SK-N-SH (cell line): Measurements from ENCODE around the gene PEPD. TPM values are rescaled to one million over a fixed set of nuclear protein-coding genes. Genes with fewer than 3 reads are reported as not detected.

ENCODE experiments used
- CTCF ChIA-PET: fragments of 300-600, 350-600 bp; formaldehyde crosslinking; extraction: SDS; loops from one replicate; lab custom pipeline; 2021; lab: Yijun Ruan, JAX
- POLR2A ChIA-PET: fragments of 350-600 bp; sonication (Branson Sonifier 250); formaldehyde crosslinking; extraction: SDS; loops from one replicate; lab custom pipeline; 2020; ENCODE audit warnings: antibody characterized with exemption, inconsistent platforms; lab: Yijun Ruan, JAX
- DNase-seq: peaks from one replicate; pipeline ENCODE4 v3.0.0; 2012
- H2AFZ ChIP-seq: fragments of 200-600 bp; sonication (generic); 2 replicates; pipeline ENCODE4 v1.8.1; 2016; ENCODE audit warnings: antibody characterized with exemption, mild to moderate bottlenecking, low read depth
- H3F3A ChIP-seq: fragments of 200-600 bp; sonication (generic); replicated peaks from 2 replicates; pipeline ENCODE3; 2016; ENCODE audit warnings: antibody characterized with exemption, mild to moderate bottlenecking; ENCODE audit not compliant: insufficient read depth
- H3K27ac ChIP-seq, 2 experiments: fragments of 200-500 bp in 1 of 2; fragments of 200-600 bp in 1 of 2; sonication (Bioruptor generic) in 1 of 2; sonication (generic), shearing (Covaris generic) in 1 of 2; 2 replicates each; pipeline versions ENCODE4 v1.5.1 to v1.6.1; 2014 to 2016; ENCODE audit warnings: low read depth in 2 of 2, inconsistent platforms in 1 of 2, low read length in 1 of 2, mild to moderate bottlenecking in 1 of 2, mixed read lengths in 1 of 2
- H3K27me3 ChIP-seq: fragments of 200-600 bp; sonication (generic), shearing (Covaris generic); 2 replicates; pipeline ENCODE4 v1.6.1; 2016; ENCODE audit warnings: mixed run types; ENCODE audit not compliant: insufficient read depth
- H3K36me3 ChIP-seq, 2 experiments: fragments of 200-500 bp in 1 of 2; fragments of 200-600 bp in 1 of 2; sonication (Bioruptor generic) in 1 of 2; sonication (generic) in 1 of 2; replicated peaks in 1 of 2; 2 replicates each; pipeline versions ENCODE3 to v1.5.1; 2014 to 2016; ENCODE audit warnings: low read length in 1 of 2, mild to moderate bottlenecking in 1 of 2; ENCODE audit not compliant: insufficient read depth in 2 of 2, control insufficient read depth in 1 of 2
- H3K4me1 ChIP-seq, 2 experiments: fragments of 200-500 bp in 1 of 2; fragments of 200-600 bp in 1 of 2; sonication (Bioruptor generic) in 1 of 2; sonication (generic), shearing (Covaris generic) in 1 of 2; 2 replicates each; pipeline versions ENCODE4 v1.5.1 to v1.6.1; 2014 to 2016; ENCODE audit warnings: low read depth in 1 of 2, low read length in 1 of 2, mixed run types in 1 of 2; ENCODE audit not compliant: insufficient read depth in 2 of 2, control insufficient read depth in 1 of 2
- H3K4me2 ChIP-seq: fragments of 200-600 bp; sonication (generic), shearing (Covaris generic); 2 replicates; pipeline ENCODE4 v1.6.1; 2017; ENCODE audit warnings: mixed run types
- H3K4me3 ChIP-seq, 2 experiments: fragments of 200-500 bp in 1 of 2; fragments of 200-600 bp in 1 of 2; sonication (Bioruptor generic) in 1 of 2; sonication (generic), shearing (Covaris generic) in 1 of 2; 2 replicates each; pipeline versions ENCODE4 v1.5.1 to v1.8.1; 2014 to 2016; ENCODE audit warnings: low read depth in 2 of 2, inconsistent platforms in 1 of 2, low read length in 1 of 2, mild to moderate bottlenecking in 1 of 2, mixed read lengths in 1 of 2, moderate library complexity in 1 of 2
- H3K79me2 ChIP-seq: fragments of 200-600 bp; sonication (generic); 2 replicates; pipeline ENCODE4 v1.8.1; 2017; ENCODE audit warnings: mild to moderate bottlenecking; ENCODE audit not compliant: insufficient read depth
- H3K9ac ChIP-seq: fragments of 200-600 bp; sonication (generic); 2 replicates; pipeline ENCODE4 v1.6.1; 2017; ENCODE audit warnings: mixed run types
- H3K9me2 ChIP-seq: fragments of 200-600 bp; sonication (generic); 2 replicates; pipeline ENCODE4 v1.6.1; 2017; ENCODE audit warnings: mixed run types
- H3K9me3 ChIP-seq: fragments of 200-600 bp; sonication (generic); 2 replicates; pipeline ENCODE4 v1.6.1; 2017; ENCODE audit warnings: mixed run types, mild to moderate bottlenecking, moderate library complexity
- H4K20me1 ChIP-seq: fragments of 200-600 bp; sonication (generic); 2 replicates; pipeline ENCODE4 v1.6.1; 2017; ENCODE audit warnings: mild to moderate bottlenecking, mixed run types; ENCODE audit not compliant: insufficient read depth
- CTCF ChIP-seq: fragments of 200-600 bp; sonication (generic); IDR thresholded peaks from 2 replicates; pipeline ENCODE4 v1.6.1; 2017; ENCODE audit warnings: antibody characterized with exemption, mild to moderate bottlenecking, moderate library complexity
- ELF1 ChIP-seq: IDR thresholded peaks from 2 replicates; pipeline ENCODE4 v1.4.0; 2012
- EP300 ChIP-seq, 2 experiments: IDR thresholded peaks; 2 replicates each; pipeline versions ENCODE4 v1.4.0 to v1.6.1; 2012; ENCODE audit warnings: borderline replicate concordance in 1 of 2, low read depth in 1 of 2, low read length in 1 of 2
- EZH2phosphoT487 ChIP-seq: fragments of 200-600 bp; sonication (generic); IDR thresholded peaks from 2 replicates; pipeline ENCODE4 v1.6.1; 2017; ENCODE audit warnings: low read depth, mixed run types, mild to moderate bottlenecking, antibody characterized with exemption, moderate library complexity, borderline replicate concordance
- FOSL2 ChIP-seq: IDR thresholded peaks from 2 replicates; pipeline ENCODE4 v1.4.0; 2012; ENCODE audit warnings: low read depth, mild to moderate bottlenecking, moderate library complexity, borderline replicate concordance
- GABPA ChIP-seq: IDR thresholded peaks from 2 replicates; pipeline ENCODE4 v1.4.0; 2012; ENCODE audit warnings: low read depth, mild to moderate bottlenecking
- GATA2 ChIP-seq: sonication (generic); formaldehyde crosslinking; IDR thresholded peaks from 2 replicates; pipeline ENCODE4 v1.5.0; 2020; ENCODE audit warnings: mild to moderate bottlenecking, missing genetic modification reagents
- IRF3 ChIP-seq: fragments of 150-350 bp; IDR thresholded peaks from 2 replicates; pipeline ENCODE4 v1.6.1; 2016; ENCODE audit warnings: mild to moderate bottlenecking, low read depth, low read length
- JUND ChIP-seq: IDR thresholded peaks from 2 replicates; pipeline ENCODE4 v1.4.0; 2012
- MAX ChIP-seq: IDR thresholded peaks from 2 replicates; pipeline ENCODE4 v1.4.0; 2012; ENCODE audit warnings: low read depth
- MEF2A ChIP-seq: IDR thresholded peaks from 2 replicates; pipeline ENCODE4 v1.4.0; 2012; ENCODE audit warnings: low read depth, borderline replicate concordance
- MXI1 ChIP-seq: IDR thresholded peaks from 2 replicates; pipeline ENCODE4 v1.6.1; 2012; ENCODE audit warnings: mild to moderate bottlenecking, low read depth, low read length, improper control_type of control experiment
- NFIC ChIP-seq: IDR thresholded peaks from 2 replicates; pipeline ENCODE4 v1.4.0; 2012; ENCODE audit warnings: borderline replicate concordance
- NRF1 ChIP-seq: IDR thresholded peaks from 2 replicates; pipeline ENCODE4 v1.6.1; 2012; ENCODE audit warnings: low read depth, mild to moderate bottlenecking, low read length
- PBX3 ChIP-seq: IDR thresholded peaks from 2 replicates; pipeline ENCODE4; 2012
- REST ChIP-seq: IDR thresholded peaks from 2 replicates; pipeline ENCODE4 v1.6.1; 2012; ENCODE audit warnings: mild to moderate bottlenecking, low read depth, low read length, moderate library complexity
- SMC3 ChIP-seq: IDR thresholded peaks from 2 replicates; pipeline ENCODE4 v1.6.1; 2012; ENCODE audit warnings: low read depth, low read length, improper control_type of control experiment
- TCF12 ChIP-seq: IDR thresholded peaks from 2 replicates; pipeline ENCODE4 v1.4.0; 2012
- TEAD4 ChIP-seq: IDR thresholded peaks from 2 replicates; pipeline ENCODE4 v1.4.0; 2012; ENCODE audit warnings: mild to moderate bottlenecking, borderline replicate concordance; ENCODE audit not compliant: insufficient read depth
- YY1 ChIP-seq: IDR thresholded peaks from 2 replicates; pipeline ENCODE4 v1.4.0; 2012; ENCODE audit warnings: low read depth, mild to moderate bottlenecking
- WGBS: methylation state at CpG from one replicate; pipeline ENCODE4 v1.1.6; 2017; ENCODE audit warnings: low lambda C conversion rate; 5-methylcytosine and 5-hydroxymethylcytosine counted together
- polyA plus RNA-seq, 3 experiments: library from polyadenylated mRNA; depleted of rRNA; stranded (reverse); fragments of >200 nt; gene quantifications; 2 replicates each; pipeline ENCODE4 v1.2.3, GENCODE V29; 2012

Gene PEPD
- polyA plus RNA-seq, 1 of the 3 experiments (the other 2 are of a cell fraction): 88.9 TPM

- DNase-seq: no peak
- TF ChIP-seq MAX (no peak), GABPA (no peak), GATA2 (CRISPR knock-in tag) (no peak), NFIC (no peak), YY1 (no peak), JUND (no peak), EZH2phosphoT487 (no peak), MXI1 (no peak)
- TF ChIP-seq, all 33 proteins: peak for 0
- Histone ChIP-seq H3K4me1 (peaks cover 0 to 26% of the 10 kb centered on the region in 2 experiments; a peak in 2 of 4 replicates), H4K20me1 (no peaks in the 10 kb centered on the region), H3K9me3 (no peaks in the 10 kb centered on the region), H3K9ac (no peak overlapping the region), H2AFZ (no peak overlapping the region), H3K79me2 (peaks cover 16% of the 10 kb centered on the region; the same call in 1 of the 2 replicates), H3K27me3 (no peaks in the 10 kb centered on the region), H3K4me2 (no peak overlapping the region), H3F3A (peaks cover 3% of the 10 kb centered on the region), H3K9me2 (no peaks in the 10 kb centered on the region), H3K27ac (no peak overlapping the region), H3K4me3 (no peak overlapping the region), H3K36me3 (no peaks in the 10 kb centered on the region)
- ChIA-PET POLR2A (interaction anchor here (1.0 kb wide), 1 partner anchor 20 kb away, joined by 4 read pairs; no protein-coding TSS in a partner anchor), CTCF (interaction anchor here (0.9 to 1.9 kb wide), 6 partner anchors 21 to 247 kb away, joined by 3 to 6 read pairs (median 4); no protein-coding TSS in a partner anchor)
- 61% methylated on average over 9 of the region's 17 CpGs for WGBS
These were observed 2.6 kb upstream of the PEPD start for GRCh38 chr19:33524024-33524664.

- peaks cover 3% of the 10 kb centered on the region for H3F3A ChIP-seq
- no peak overlapping the region for H2AFZ ChIP-seq
- ChIA-PET POLR2A (interaction anchor here (1.0 kb wide), 1 partner anchor 19 kb away, joined by 4 read pairs; no protein-coding TSS in a partner anchor), CTCF (interaction anchor here (0.8 to 1.5 kb wide), 8 partner anchors 20 to 248 kb away, joined by 3 to 7 read pairs (median 4); no protein-coding TSS in a partner anchor)
- no peaks in the 10 kb centered on the region for H3K9me2 ChIP-seq
- peaks cover 16% of the 10 kb centered on the region; the same call in 1 of the 2 replicates for H3K79me2 ChIP-seq
- WGBS: 69% methylated on average over 2 of the region's 2 CpGs
- no peak overlapping the region for H3K4me3 ChIP-seq
- H3K4me1 ChIP-seq: peaks cover 0 to 26% of the 10 kb centered on the region in 2 experiments; a peak in 2 of 4 replicates
- no peaks in the 10 kb centered on the region for H3K27me3 ChIP-seq
- TF ChIP-seq FOSL2 (no peak), REST (no peak), ELF1 (no peak), SMC3 (no peak), PBX3 (no peak), NRF1 (no peak), EP300 (IDR thresholded peaks at IDR 0.05; ENCODE audit: borderline replicate concordance in 1 of 2, low read depth in 1 of 2, low read length in 1 of 2) (no peak), TEAD4 (no peak), CTCF (no peak), TCF12 (no peak), IRF3 (no peak), NFIC (no peak), MEF2A (no peak)
- no peaks in the 10 kb centered on the region for H3K9me3 ChIP-seq
- no peak overlapping the region for H3K9ac ChIP-seq
- no peak for DNase-seq
- H3K27ac ChIP-seq: no peak overlapping the region
- H4K20me1 ChIP-seq: no peaks in the 10 kb centered on the region
- no peak overlapping the region for H3K4me2 ChIP-seq
- no peaks in the 10 kb centered on the region for H3K36me3 ChIP-seq
These were observed 1.6 kb upstream of the PEPD start for GRCh38 chr19:33523167-33523566.
